ENCODE measurements around the gene BRD3OS. TPM values are rescaled to one million over a fixed set of nuclear protein-coding genes. Genes with fewer than 3 reads are reported as not detected.

Gene BRD3OS, protein sequence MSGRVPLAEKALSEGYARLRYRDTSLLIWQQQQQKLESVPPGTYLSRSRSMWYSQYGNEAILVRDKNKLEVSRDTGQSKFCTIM
- total RNA-seq: 10 to 100 TPM; 14.5 to 26.3 (median 21.1) TPM
- 10 to 100 TPM; 17.1 to 28.1 TPM for polyA plus RNA-seq
- long read RNA-seq, donor 1, full-length matches to known transcripts: 167 of 231 reads
- long read RNA-seq, donor 1, partial matches to known transcripts: 11 of 231 reads
- long read RNA-seq, donor 1, other reads (novel, unspliced or antisense): 53 of 231 reads
- long read RNA-seq, donor 2, full-length matches to known transcripts: 136 of 182 reads
- long read RNA-seq, donor 2, partial matches to known transcripts: 46 of 182 reads
- long read RNA-seq, donor 2, other reads (novel, unspliced or antisense): 0 of 182 reads
- long read RNA-seq, donor 3, full-length matches to known transcripts: 46 of 81 reads
- long read RNA-seq, donor 3, partial matches to known transcripts: 13 of 81 reads
- long read RNA-seq, donor 3, other reads (novel, unspliced or antisense): 22 of 81 reads

DNA sequence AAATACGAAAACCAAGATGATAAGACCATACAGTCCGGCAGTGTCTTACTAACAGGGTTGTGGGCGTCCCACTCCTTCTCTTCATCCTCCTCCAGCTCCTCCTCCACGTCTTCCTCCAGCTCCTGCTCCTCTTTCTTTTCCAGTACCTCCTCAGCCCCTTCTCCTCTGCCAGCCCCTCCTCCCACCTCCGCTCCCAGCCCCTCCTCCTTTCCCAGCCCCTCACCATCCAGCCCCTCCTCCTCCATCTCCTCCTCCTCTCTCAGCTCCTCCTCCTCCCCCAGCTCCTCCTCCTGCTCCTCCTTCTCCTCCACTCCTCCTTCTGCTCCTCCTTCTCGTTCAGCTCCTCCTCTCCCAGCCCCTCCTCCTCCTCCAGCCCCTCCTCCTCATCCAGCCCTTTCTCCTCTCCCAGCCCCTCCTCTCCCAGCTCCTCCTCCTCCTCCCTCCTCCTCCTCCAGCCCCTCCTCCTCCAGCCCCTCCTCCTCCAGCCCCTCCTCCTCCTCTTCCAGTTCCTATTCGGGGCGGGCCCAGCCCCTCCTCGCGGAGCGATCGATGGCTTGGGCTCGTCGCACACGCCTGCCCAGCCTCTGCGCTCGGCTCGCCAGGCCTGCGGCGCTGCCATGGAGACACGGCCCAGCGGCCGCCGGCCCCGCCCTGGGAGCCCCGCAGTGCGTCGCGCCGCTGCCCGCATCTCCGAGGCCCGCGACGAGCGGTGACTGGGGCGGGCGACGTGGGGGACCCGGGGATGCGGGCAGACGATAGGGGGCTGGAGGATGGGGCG, at the start of gene BRD3OS:
Gene BRD3OS (plus strand): TSS at position 654 of the 778 bp plus-strand sequence. CDS start 1,267 bp downstream, outside the sequence.
- peak within 1 kb of the TSS; percentile 96 for H3K4me3 ChIP-seq
- WGBS, 3 donors: 0 to 1% (median 0%) methylated on average over 18 to 43 of the region's 43 CpGs
- DNase-seq: peak; percentile 94 to 98 (median 96)
- intact Hi-C loops (cut with DNase I): loop anchor here in 1 of 4 donors (10.0 kb wide), 1 partner anchor 110 kb away; the partner anchor contains the start of gene WDR5
- no peaks in the 10 kb centered on the region for H3K36me3 ChIP-seq
- peak within 1 kb of the TSS; percentile 62 to 79 for H3K27ac ChIP-seq
- TF ChIP-seq EP300 (IDR thresholded peaks at IDR 0.05) (no peak), POLR2A (IDR thresholded peaks at IDR 0.05) (peak; percentile 21)
- TF ChIP-seq, protein P1, sequence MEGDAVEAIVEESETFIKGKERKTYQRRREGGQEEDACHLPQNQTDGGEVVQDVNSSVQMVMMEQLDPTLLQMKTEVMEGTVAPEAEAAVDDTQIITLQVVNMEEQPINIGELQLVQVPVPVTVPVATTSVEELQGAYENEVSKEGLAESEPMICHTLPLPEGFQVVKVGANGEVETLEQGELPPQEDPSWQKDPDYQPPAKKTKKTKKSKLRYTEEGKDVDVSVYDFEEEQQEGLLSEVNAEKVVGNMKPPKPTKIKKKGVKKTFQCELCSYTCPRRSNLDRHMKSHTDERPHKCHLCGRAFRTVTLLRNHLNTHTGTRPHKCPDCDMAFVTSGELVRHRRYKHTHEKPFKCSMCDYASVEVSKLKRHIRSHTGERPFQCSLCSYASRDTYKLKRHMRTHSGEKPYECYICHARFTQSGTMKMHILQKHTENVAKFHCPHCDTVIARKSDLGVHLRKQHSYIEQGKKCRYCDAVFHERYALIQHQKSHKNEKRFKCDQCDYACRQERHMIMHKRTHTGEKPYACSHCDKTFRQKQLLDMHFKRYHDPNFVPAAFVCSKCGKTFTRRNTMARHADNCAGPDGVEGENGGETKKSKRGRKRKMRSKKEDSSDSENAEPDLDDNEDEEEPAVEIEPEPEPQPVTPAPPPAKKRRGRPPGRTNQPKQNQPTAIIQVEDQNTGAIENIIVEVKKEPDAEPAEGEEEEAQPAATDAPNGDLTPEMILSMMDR (IDR thresholded peaks at IDR 0.05): no peak
- H3K9me3 ChIP-seq: no peaks in the 10 kb centered on the region
- H3K4me1 ChIP-seq (ENCODE audit: insufficient read depth): peaks cover 5% of the 10 kb centered on the region
- H3K27me3 ChIP-seq: no peaks in the 10 kb centered on the region

DNA sequence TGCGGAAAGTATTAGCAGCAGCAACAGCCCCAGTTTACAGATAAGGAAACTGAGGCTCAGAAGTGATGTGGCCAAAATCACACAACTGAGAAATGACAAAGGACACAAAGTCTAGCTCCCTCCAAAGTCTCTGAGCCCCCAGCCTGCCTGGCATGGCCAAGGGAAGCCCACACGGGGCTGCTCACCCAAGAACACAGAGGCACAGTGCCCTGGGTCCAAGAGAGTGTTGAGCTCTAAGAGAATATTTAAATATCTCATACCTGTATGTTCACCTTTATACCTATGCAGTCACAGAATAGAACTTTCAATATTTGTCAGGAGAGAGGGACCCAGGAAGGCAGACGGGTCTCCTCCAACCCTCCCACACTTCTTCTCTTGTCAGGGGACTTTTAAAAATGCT, 49.8 kb upstream of the BRD3OS start:
- no peaks in the 10 kb centered on the region for H3K9me3 ChIP-seq
- no peak for TF ChIP-seq EP300 (IDR thresholded peaks at IDR 0.05)
- no peak overlapping the region for H3K27ac ChIP-seq
- H3K4me3 ChIP-seq: no peak overlapping the region
- peak in 1 of 5 donors; percentile 2 for DNase-seq
- H3K36me3 ChIP-seq: no peaks in the 10 kb centered on the region
- peaks cover 11% of the 10 kb centered on the region for H3K4me1 ChIP-seq (ENCODE audit: insufficient read depth)
- intact Hi-C loops (cut with DNase I): no loop called here
- 90 to 98% (median 92%) methylated on average over 3 of the region's 3 CpGs for WGBS, 3 donors
- no peaks in the 10 kb centered on the region for H3K27me3 ChIP-seq

DNA sequence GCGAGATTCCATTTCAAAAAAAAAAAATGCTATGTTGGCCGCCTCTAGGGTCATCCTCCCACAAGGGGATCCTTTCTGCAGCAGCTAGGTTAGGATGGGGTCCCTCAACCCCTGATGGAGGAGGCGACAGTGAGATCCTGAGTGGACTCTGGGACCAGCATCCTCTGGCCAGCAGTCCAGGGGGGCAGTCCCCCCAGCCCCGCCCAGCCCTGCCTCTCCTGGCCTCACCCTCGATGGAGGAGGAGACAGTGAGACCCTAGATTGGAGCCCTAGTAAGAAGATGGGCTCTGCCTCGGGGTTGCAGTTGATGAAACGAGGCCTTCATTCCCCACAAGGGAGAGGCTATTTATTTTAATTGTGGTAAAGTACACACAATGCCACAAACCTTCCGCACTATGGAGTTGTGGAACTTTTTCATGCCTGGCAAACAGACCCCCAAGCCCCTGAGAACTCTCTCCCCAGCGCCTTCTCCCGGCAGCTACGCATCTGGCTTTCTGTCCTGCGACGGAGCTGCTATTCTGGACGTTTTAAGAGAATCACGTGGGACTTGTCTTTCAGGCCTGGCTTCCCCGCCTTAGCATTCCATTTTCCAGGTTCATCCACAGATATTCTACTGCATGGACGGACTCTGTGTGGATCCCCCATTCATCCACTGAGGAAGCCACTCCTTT, 49.0 kb upstream of the BRD3OS start:
- no peaks in the 10 kb centered on the region for H3K36me3 ChIP-seq
- peaks cover 11% of the 10 kb centered on the region for H3K4me1 ChIP-seq (ENCODE audit: insufficient read depth)
- H3K9me3 ChIP-seq: no peaks in the 10 kb centered on the region
- WGBS, 3 donors: 87 to 94% (median 94%) methylated on average over 17 of the region's 17 CpGs
- H3K27ac ChIP-seq: no peak overlapping the region
- no peak for TF ChIP-seq EP300 (IDR thresholded peaks at IDR 0.05)
- TF ChIP-seq, protein P1 (IDR thresholded peaks at IDR 0.05): no peak
- intact Hi-C loops (cut with DNase I): no loop called here
- no peak overlapping the region for H3K4me3 ChIP-seq
- no peaks in the 10 kb centered on the region for H3K27me3 ChIP-seq
- peak in 1 of 5 donors; percentile 4 for DNase-seq

DNA sequence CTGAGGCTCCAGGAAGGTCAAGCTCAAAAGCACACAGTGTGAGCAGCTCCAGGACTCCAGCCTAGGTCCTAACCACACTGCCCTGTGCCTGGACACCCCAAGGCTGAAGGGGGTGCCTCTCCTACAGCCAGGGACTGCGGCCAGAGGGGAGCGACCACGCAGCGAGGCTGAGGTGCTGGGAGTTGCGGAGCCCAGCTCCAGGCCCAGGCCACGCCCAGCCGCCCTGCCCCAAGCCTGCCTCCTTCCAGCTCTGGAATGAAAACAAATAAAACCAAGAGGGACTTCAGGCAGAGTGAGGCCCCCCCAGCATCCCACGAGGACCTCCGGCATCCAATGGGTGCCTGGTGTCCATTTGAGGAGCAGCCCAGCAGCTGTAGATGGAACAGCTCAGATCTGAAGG, 48.4 kb upstream of the BRD3OS start:
- Histone ChIP-seq H3K27me3 (no peaks in the 10 kb centered on the region), H3K27ac (no peak overlapping the region), H3K4me3 (no peak overlapping the region), H3K4me1 (ENCODE audit: insufficient read depth) (peaks cover 11% of the 10 kb centered on the region), H3K9me3 (no peaks in the 10 kb centered on the region), H3K36me3 (no peaks in the 10 kb centered on the region)
- TF ChIP-seq POLR2A (IDR thresholded peaks at IDR 0.05): no peak
- TF ChIP-seq, protein P1 (IDR thresholded peaks at IDR 0.05): no peak
- DNase-seq: peak in 2 of 5 donors; percentile 11 to 21
- 53 to 75% (median 72%) methylated on average over 9 of the region's 9 CpGs for WGBS, 3 donors
- intact Hi-C loops (cut with DNase I): no loop called here

Data from ovary (tissue), 10 donors.